ENCODE measurements around the gene KCNJ2.

Gene KCNJ2

DNA sequence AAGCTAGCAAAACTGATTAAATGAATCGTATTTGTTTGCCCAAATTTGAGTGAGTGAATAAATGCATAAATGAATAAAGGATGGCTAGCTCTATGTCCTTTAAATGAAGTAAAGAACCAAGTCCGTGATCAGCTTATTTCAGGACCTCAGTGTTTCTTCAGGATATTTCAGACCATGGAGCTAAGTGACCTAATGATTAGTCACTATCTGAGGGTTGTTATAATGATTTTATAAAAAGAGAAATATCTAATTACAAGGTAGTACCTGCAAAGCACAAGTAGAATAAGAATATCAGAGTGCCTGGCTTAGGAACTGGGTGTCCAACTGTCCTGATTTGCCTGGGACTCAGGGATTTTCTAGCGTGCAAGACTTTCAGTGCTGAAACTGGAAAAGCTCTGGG, 12.5 kb downstream of the KCNJ2 start:
- Histone ChIP-seq H3K4me2 (ENCODE audit: insufficient read depth, low read length) (no peak overlapping the region), H2AFZ (ENCODE audit: low read depth, low read length) (no peak overlapping the region), H3K36me3 (ENCODE audit: insufficient read depth, low read length) (no peaks in the 10 kb centered on the region), H3K27ac (ENCODE audit: low read length) (no peak overlapping the region), H3K4me3 (ENCODE audit: low read depth in 1 of 2, low read length in 2 of 2) (no peak overlapping the region), H3K4me1 (ENCODE audit: insufficient read depth, low read length) (no peaks in the 10 kb centered on the region), H3K27me3 (ENCODE audit: insufficient read depth, low read length, poor library complexity) (no peaks in the 10 kb centered on the region), H3K9ac (ENCODE audit: low read depth, low read length) (no peak overlapping the region), H3K79me2 (ENCODE audit: insufficient read depth, low read length) (no peaks in the 10 kb centered on the region), H4K20me1 (ENCODE audit: insufficient read depth, low read length) (no peaks in the 10 kb centered on the region), H3K9me3 (ENCODE audit: insufficient read depth, low read length, severe bottlenecking) (no peaks in the 10 kb centered on the region)
- DNase-seq (no peak), ATAC-seq (ENCODE audit: insufficient read depth, low read depth) (no peak)
- no peak for TF ChIP-seq EZH2 (IDR thresholded peaks at IDR 0.05; ENCODE audit: borderline replicate concordance, low read depth, low read length, severe bottlenecking)
- TF ChIP-seq, protein P1, sequence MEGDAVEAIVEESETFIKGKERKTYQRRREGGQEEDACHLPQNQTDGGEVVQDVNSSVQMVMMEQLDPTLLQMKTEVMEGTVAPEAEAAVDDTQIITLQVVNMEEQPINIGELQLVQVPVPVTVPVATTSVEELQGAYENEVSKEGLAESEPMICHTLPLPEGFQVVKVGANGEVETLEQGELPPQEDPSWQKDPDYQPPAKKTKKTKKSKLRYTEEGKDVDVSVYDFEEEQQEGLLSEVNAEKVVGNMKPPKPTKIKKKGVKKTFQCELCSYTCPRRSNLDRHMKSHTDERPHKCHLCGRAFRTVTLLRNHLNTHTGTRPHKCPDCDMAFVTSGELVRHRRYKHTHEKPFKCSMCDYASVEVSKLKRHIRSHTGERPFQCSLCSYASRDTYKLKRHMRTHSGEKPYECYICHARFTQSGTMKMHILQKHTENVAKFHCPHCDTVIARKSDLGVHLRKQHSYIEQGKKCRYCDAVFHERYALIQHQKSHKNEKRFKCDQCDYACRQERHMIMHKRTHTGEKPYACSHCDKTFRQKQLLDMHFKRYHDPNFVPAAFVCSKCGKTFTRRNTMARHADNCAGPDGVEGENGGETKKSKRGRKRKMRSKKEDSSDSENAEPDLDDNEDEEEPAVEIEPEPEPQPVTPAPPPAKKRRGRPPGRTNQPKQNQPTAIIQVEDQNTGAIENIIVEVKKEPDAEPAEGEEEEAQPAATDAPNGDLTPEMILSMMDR (IDR thresholded peaks at IDR 0.05; ENCODE audit: borderline replicate concordance, extremely low read depth, low read length, poor library complexity, severe bottlenecking), result no peak

DNA sequence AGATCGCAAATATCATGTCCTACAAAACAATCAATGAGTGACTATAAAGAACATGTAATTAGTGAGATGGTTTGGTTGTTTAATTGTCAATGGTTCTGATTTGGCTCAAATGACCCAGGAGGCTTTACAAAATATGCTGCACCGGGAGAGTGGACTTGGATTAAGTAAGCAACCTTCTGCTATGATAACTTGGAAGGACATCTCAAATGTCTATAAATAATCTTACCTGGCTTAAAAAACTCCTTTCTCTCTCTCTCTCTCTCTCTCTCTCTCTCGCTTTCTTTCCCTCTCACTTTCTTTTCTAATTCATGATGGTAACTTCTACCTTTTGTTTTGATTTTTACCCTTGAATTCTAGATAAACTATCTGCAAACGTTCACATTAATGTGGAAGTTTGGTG, 14.2 kb downstream of the KCNJ2 start:
- no peak for ATAC-seq (ENCODE audit: insufficient read depth, low read depth)
- H3K79me2 ChIP-seq (ENCODE audit: insufficient read depth, low read length), result no peaks in the 10 kb centered on the region
- no peak overlapping the region for H2AFZ ChIP-seq (ENCODE audit: low read depth, low read length)
- TF ChIP-seq EZH2 (IDR thresholded peaks at IDR 0.05; ENCODE audit: borderline replicate concordance, low read depth, low read length, severe bottlenecking), result no peak
- TF ChIP-seq, protein P1 (IDR thresholded peaks at IDR 0.05; ENCODE audit: borderline replicate concordance, extremely low read depth, low read length, poor library complexity, severe bottlenecking), result no peak
- DNase-seq, result no peak
- H3K36me3 ChIP-seq (ENCODE audit: insufficient read depth, low read length), result no peaks in the 10 kb centered on the region
- H3K4me1 ChIP-seq (ENCODE audit: insufficient read depth, low read length), result no peaks in the 10 kb centered on the region
- H3K9ac ChIP-seq (ENCODE audit: low read depth, low read length), result no peak overlapping the region
- H3K4me3 ChIP-seq (ENCODE audit: low read depth in 1 of 2, low read length in 2 of 2), result no peak overlapping the region
- no peak overlapping the region for H3K27ac ChIP-seq (ENCODE audit: low read length)
- H3K9me3 ChIP-seq (ENCODE audit: insufficient read depth, low read length, severe bottlenecking), result no peaks in the 10 kb centered on the region
- no peak overlapping the region for H3K4me2 ChIP-seq (ENCODE audit: insufficient read depth, low read length)
- no peaks in the 10 kb centered on the region for H3K27me3 ChIP-seq (ENCODE audit: insufficient read depth, low read length, poor library complexity)
- H4K20me1 ChIP-seq (ENCODE audit: insufficient read depth, low read length), result no peaks in the 10 kb centered on the region

DNA sequence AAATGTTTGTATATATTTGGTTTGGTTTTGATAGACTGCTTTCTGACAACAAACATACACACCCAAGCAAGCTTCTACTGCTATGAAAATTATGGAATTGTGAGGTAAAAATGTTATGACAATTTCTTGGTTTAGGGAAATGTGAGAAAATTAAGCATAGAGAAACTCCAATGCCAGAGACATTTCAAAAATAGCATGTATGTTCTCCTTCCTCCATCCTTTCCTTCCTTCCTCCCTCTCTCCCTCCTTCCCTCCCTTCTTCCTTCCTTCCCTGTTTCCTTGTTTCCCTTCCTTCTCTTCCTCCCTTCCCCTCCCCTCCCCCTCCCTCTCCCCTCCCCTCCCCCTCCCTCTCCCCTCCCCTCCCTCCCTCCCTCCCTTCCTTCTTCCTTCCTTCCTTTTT, 14.9 kb downstream of the KCNJ2 start:
- no peaks in the 10 kb centered on the region for H3K79me2 ChIP-seq (ENCODE audit: insufficient read depth, low read length)
- H4K20me1 ChIP-seq (ENCODE audit: insufficient read depth, low read length), result no peaks in the 10 kb centered on the region
- H3K27me3 ChIP-seq (ENCODE audit: insufficient read depth, low read length, poor library complexity), result no peaks in the 10 kb centered on the region
- no peak overlapping the region for H3K4me3 ChIP-seq (ENCODE audit: low read depth in 1 of 2, low read length in 2 of 2)
- H3K36me3 ChIP-seq (ENCODE audit: insufficient read depth, low read length), result no peaks in the 10 kb centered on the region
- no peaks in the 10 kb centered on the region for H3K9me3 ChIP-seq (ENCODE audit: insufficient read depth, low read length, severe bottlenecking)
- ATAC-seq (ENCODE audit: insufficient read depth, low read depth), result no peak
- TF ChIP-seq, protein P1 (IDR thresholded peaks at IDR 0.05; ENCODE audit: borderline replicate concordance, extremely low read depth, low read length, poor library complexity, severe bottlenecking), result no peak
- TF ChIP-seq EZH2 (IDR thresholded peaks at IDR 0.05; ENCODE audit: borderline replicate concordance, low read depth, low read length, severe bottlenecking), result no peak
- no peak overlapping the region for H3K27ac ChIP-seq (ENCODE audit: low read length)
- H2AFZ ChIP-seq (ENCODE audit: low read depth, low read length), result no peak overlapping the region
- no peak overlapping the region for H3K4me2 ChIP-seq (ENCODE audit: insufficient read depth, low read length)
- DNase-seq, result no peak
- no peaks in the 10 kb centered on the region for H3K4me1 ChIP-seq (ENCODE audit: insufficient read depth, low read length)
- H3K9ac ChIP-seq (ENCODE audit: low read depth, low read length), result no peak overlapping the region

DNA sequence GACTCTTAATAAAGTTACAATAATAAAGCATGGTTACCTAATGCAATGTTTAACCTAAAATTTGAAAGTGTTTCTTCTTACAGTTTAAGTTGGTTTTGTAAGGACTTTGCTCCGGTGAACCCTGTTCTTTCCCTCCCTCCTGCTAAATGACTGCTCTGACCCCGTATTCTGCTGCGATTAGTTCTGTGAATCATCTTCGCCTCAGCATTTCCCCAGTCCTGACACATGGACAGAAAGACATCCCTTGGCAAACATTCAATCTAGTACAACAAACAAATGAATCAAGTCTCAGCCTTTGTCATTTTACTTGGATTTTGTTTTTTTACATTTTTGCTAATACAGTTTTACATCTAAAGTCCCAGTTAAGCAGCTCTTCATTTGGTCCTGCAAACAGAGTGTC, 15.4 kb downstream of the KCNJ2 start:
- no peak for TF ChIP-seq EZH2 (IDR thresholded peaks at IDR 0.05; ENCODE audit: borderline replicate concordance, low read depth, low read length, severe bottlenecking)
- TF ChIP-seq, protein P1 (IDR thresholded peaks at IDR 0.05; ENCODE audit: borderline replicate concordance, extremely low read depth, low read length, poor library complexity, severe bottlenecking), result no peak
- Histone ChIP-seq H3K27me3 (ENCODE audit: insufficient read depth, low read length, poor library complexity) (no peaks in the 10 kb centered on the region), H3K4me3 (ENCODE audit: low read depth in 1 of 2, low read length in 2 of 2) (no peak overlapping the region), H3K4me2 (ENCODE audit: insufficient read depth, low read length) (no peak overlapping the region), H3K27ac (ENCODE audit: low read length) (no peak overlapping the region), H3K36me3 (ENCODE audit: insufficient read depth, low read length) (no peaks in the 10 kb centered on the region), H3K4me1 (ENCODE audit: insufficient read depth, low read length) (no peaks in the 10 kb centered on the region), H4K20me1 (ENCODE audit: insufficient read depth, low read length) (no peaks in the 10 kb centered on the region), H3K9me3 (ENCODE audit: insufficient read depth, low read length, severe bottlenecking) (no peaks in the 10 kb centered on the region), H3K79me2 (ENCODE audit: insufficient read depth, low read length) (no peaks in the 10 kb centered on the region), H2AFZ (ENCODE audit: low read depth, low read length) (no peak overlapping the region), H3K9ac (ENCODE audit: low read depth, low read length) (no peak overlapping the region)
- no peak for DNase-seq
- no peak for ATAC-seq (ENCODE audit: insufficient read depth, low read depth)

Measured in DND-41 (cell line).